Activated T-cell treated with anti-CD3 and anti-CD28 coated beads, Interleukin-2, amount 50 U/mL, for 4 hours (primary cell): ENCODE measurements around the gene MTARC2. TPM values are rescaled to one million over a fixed set of nuclear protein-coding genes. Genes with fewer than 3 reads are reported as not detected.

Source experiments
- ATAC-seq, 2 donors: fragments of 200-7000 bp; cut with Tn5 transposase; one replicate each; pipeline ENCODE4 v1.10.0; 2021
- DNase-seq: peaks from one replicate; pipeline ENCODE4 v3.0.0-alpha.2; 2020
- H3K27me3 Mint-ChIP-seq: one replicate; pipeline ENCODE4 v1.8.0; 2021; ENCODE audit warnings: low read depth, mixed read lengths
- H3K36me3 Mint-ChIP-seq: one replicate; pipeline ENCODE4 v1.8.0; 2022; ENCODE audit warnings: mixed read lengths; ENCODE audit not compliant: insufficient read depth
- H3K4me1 Mint-ChIP-seq: one replicate; pipeline ENCODE4 v1.8.0; 2021; ENCODE audit warnings: low read depth, mixed read lengths
- H3K4me3 Mint-ChIP-seq: one replicate; pipeline ENCODE4 v1.8.0; 2021; ENCODE audit warnings: mild to moderate bottlenecking, moderate library complexity, mixed read lengths
- H3K9me3 Mint-ChIP-seq: one replicate; pipeline ENCODE4 v1.8.0; 2021; ENCODE audit warnings: mixed read lengths
- total RNA-seq, 3 donors: library from RNA; stranded (reverse); gene quantifications; one replicate each; pipeline ENCODE4 v1.2.1, GENCODE V29; 2021

MTARC2 gene
- total RNA-seq, 3 donors from 2014 or later, result 0.29 TPM; not detected in 2

DNA sequence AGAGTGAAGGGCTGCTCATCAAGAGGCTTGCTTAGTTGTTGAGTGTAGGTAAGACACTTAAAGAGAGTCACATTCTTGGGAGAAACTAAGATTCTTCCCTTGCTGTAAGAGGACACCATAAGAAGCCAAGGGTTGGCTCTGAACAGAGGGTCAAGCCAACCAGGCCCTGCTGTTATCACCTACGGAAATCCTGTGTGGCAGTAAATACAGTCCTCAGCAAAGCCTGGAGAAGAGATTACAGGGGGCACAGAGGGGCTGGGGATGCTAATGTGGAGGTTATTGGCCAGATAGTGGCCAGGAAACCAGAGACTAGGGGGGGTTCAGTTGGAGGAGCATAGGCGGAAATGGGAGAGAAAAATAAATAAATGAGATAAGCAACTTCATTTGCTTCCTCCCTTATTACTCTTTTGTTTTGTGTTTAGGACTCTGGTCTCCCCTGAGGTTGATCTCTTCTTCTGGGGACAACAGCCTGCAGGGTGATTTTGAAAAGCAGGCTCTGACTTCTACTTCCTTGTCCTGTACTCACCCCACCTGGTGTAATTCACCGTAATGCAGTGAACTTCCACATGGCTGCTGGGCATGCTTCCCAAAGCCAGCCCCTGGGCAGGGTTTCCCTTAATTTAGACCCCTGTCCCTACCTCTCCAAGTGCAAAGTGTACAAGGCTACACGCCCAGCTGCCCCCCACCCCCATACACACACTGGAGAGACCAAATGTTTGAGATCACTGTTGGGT, 79.5 kb downstream of the MTARC2 start:
- no peak overlapping the region for H3K4me3 Mint-ChIP-seq
- ATAC-seq (no peak), DNase-seq (no peak)
- H3K27me3 Mint-ChIP-seq, result peaks cover 10% of the 10 kb centered on the region
- no peaks in the 10 kb centered on the region for H3K36me3 Mint-ChIP-seq
- no peaks in the 10 kb centered on the region for H3K9me3 Mint-ChIP-seq
- H3K4me1 Mint-ChIP-seq, result no peaks in the 10 kb centered on the region

DNA sequence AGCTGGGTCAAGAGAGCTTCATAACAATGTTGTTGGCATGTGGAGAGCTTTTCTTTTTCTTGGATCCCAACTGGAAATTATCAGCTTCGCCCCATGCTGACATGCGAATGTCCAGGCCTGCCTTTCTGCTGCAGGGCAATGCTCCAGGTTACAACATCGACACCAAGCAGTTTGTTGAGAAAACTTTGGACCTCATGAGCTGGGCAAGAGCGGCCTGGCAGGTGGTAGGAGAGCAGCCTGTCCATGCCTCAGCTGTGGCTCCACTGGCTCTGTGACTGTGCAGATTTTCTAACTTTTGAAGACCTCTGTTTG, 80.0 kb downstream of the MTARC2 start:
- Mint-ChIP-seq H3K36me3 (no peaks in the 10 kb centered on the region), H3K27me3 (peaks cover 12% of the 10 kb centered on the region), H3K4me1 (no peaks in the 10 kb centered on the region), H3K4me3 (no peak overlapping the region), H3K9me3 (no peaks in the 10 kb centered on the region)
- no peak for DNase-seq
- no peak for ATAC-seq

DNA sequence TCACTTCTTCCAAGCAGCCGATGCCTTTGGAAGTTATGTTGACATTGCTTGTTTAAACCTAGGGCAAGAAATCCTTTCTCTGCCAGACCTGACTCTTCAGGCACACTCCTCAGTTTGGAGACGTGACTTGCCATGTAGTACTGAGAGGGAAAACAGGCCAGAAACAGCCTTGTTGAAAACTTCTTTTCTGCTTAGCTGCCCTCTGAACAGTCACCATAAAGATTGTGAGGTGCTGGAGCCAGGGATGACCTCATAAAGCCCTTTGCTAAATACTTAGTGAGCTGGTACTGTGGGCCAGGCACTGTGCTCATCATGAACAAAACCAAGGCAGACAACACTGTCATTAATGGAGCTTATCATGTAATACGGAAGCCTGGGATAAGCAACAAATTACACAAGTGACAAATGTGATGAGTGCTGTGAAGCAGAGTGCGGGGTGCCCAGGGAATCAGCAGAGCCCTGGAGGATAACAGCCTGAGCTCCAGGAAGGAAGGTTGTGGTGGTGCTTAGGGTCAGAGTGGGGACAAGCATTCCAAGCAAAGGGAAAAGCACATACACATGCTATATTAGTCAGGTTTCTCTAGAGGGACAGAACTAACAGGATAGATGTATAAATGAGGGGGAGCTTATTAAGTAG, 80.9 kb downstream of the MTARC2 start:
- no peaks in the 10 kb centered on the region for H3K9me3 Mint-ChIP-seq
- ATAC-seq, result no peak

DNA sequence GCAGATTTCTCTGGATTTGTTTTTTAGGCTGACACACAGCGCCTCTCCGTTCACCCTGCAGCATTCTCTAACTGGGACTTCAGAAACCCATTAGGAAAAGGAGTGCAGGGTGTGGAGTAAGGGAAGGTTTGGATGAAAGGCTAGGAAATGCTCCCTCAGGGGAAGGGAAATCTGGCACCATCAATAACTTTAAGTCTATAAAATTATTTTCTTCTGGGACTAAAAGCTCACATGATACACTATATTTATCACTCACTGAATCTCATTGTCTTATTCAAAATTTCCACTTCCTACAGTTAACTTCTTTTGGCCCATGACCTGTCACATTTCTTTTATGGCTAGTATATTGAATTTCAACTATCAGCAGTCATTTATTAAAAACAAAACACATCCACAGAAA, 85.3 kb downstream of the MTARC2 start:
- DNase-seq, result no peak
- Mint-ChIP-seq H3K9me3 (no peaks in the 10 kb centered on the region), H3K36me3 (no peaks in the 10 kb centered on the region), H3K4me1 (no peaks in the 10 kb centered on the region), H3K4me3 (no peak overlapping the region), H3K27me3 (peaks cover 12% of the 10 kb centered on the region)
- ATAC-seq, result no peak

More for the DNA sequence above, 80.9 kb downstream of the MTARC2 start:
- Mint-ChIP-seq H3K27me3 (peaks cover 14% of the 10 kb centered on the region), H3K4me1 (no peaks in the 10 kb centered on the region), H3K4me3 (no peak overlapping the region), H3K36me3 (no peaks in the 10 kb centered on the region)
- no peak for DNase-seq

Other genes starting within 250 kb of the MTARC2 start
- under 1 TPM in 2 of 3 donors, not detected in 1; 0.05 TPM for gene MARK1, start 220.2 kb upstream of the MTARC2 start, total RNA-seq
- under 1 TPM; 0.18 to 0.27 (median 0.18) TPM for gene C1orf115, start 58.0 kb upstream of the MTARC2 start, total RNA-seq
- gene MTARC1, start 38.6 kb downstream of the MTARC2 start, total RNA-seq, result under 1 TPM in 2 of 3 donors, not detected in 1; 0.26 to 0.27 TPM
- gene HLX, start 131.1 kb downstream of the MTARC2 start, total RNA-seq, result 1 to 10 TPM in 1 of 3 donors, under 1 TPM in 2; 0.30 to 2.4 (median 0.47) TPM